Activated T-helper 9 cell treated with anti-CD3 and anti-CD28 coated beads, Interleukin-2, amount 50 U/mL, for 16 hours (primary cell): ENCODE measurements around the gene NTN5.

Experiments used
- DNase-seq: peaks from one replicate; pipeline ENCODE4 v3.0.0-alpha.2; 2020; ENCODE audit warnings: low read depth

The NTN5 gene

GRCh38 chr19:48614436-48615230, 58.2 kb downstream of the NTN5 start, which contains the start of gene FAM83E:
Gene FAM83E (minus strand): TSS chr19:48615076. CDS start chr19:48613372, 1,704 bp downstream.
- DNase-seq, result no peak

- no peak for DNase-seq
Observed at GRCh38 chr19:48613852-48614435, 58.9 kb downstream of the NTN5 start.

GRCh38 chr19:48613024-48613851, 59.6 kb downstream of the NTN5 start:
- DNase-seq, result no peak

GRCh38 chr19:48611872-48612271, 60.9 kb downstream of the NTN5 start:
- no peak for DNase-seq
